HepG2 (cell line): ENCODE measurements around the gene PLCB2.

ENCODE experiments used
- TCF12 ChIP-seq, 2 experiments: fragments of 450-650 bp in 1 of 2; sonication (generic) in 1 of 2; formaldehyde crosslinking in 1 of 2; IDR thresholded peaks; 2 replicates each; pipeline versions ENCODE4 v1.6.1 to v1.8.0; 2017 to 2022; ENCODE audit warnings: antibody characterized with exemption in 1 of 2, mild to moderate bottlenecking in 1 of 2, missing genetic modification reagents in 1 of 2, moderate library complexity in 1 of 2
- ZNF552 ChIP-seq: sonication (generic); formaldehyde crosslinking; IDR thresholded peaks from 2 replicates; pipeline ENCODE4 v1.9.0; 2022; ENCODE audit warnings: missing genetic modification reagents, mild to moderate bottlenecking, borderline replicate concordance
- ZZZ3 ChIP-seq: sonication (generic); formaldehyde crosslinking; IDR thresholded peaks from 2 replicates; pipeline ENCODE4 v1.4.0; 2020; ENCODE audit warnings: missing genetic modification reagents, mild to moderate bottlenecking, borderline replicate concordance

DNA sequence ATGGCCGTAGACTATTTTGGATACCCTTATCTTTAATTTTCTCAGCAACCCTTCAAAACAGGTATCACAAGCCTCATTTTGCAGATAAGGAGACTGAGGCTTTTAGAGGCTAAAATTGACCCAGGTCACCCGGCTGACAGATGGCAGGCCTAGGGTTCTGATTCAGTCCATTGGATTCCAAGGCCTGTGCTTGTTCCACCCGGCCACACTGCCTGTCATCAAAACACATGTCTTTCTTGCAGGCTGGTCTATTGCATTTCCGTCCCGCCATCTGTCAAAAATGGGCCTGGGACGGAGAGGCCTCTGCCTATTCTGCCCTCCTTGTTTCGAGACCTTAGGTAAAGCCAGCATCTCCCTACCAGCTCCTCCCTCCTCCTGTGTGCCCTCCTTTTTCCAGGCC lies 23.9 kb upstream of the PLCB2 start:
- TF ChIP-seq TCF12 (IDR thresholded peaks at IDR 0.05): no peak
- no peak for TF ChIP-seq TCF12 (CRISPR knock-in tag; IDR thresholded peaks at IDR 0.05)
- TF ChIP-seq ZNF552 (CRISPR knock-in tag): no peak
- no peak for TF ChIP-seq ZZZ3 (CRISPR knock-in tag)
